ENCODE measurements around the gene KIAA1217.

KIAA1217 gene

DNA sequence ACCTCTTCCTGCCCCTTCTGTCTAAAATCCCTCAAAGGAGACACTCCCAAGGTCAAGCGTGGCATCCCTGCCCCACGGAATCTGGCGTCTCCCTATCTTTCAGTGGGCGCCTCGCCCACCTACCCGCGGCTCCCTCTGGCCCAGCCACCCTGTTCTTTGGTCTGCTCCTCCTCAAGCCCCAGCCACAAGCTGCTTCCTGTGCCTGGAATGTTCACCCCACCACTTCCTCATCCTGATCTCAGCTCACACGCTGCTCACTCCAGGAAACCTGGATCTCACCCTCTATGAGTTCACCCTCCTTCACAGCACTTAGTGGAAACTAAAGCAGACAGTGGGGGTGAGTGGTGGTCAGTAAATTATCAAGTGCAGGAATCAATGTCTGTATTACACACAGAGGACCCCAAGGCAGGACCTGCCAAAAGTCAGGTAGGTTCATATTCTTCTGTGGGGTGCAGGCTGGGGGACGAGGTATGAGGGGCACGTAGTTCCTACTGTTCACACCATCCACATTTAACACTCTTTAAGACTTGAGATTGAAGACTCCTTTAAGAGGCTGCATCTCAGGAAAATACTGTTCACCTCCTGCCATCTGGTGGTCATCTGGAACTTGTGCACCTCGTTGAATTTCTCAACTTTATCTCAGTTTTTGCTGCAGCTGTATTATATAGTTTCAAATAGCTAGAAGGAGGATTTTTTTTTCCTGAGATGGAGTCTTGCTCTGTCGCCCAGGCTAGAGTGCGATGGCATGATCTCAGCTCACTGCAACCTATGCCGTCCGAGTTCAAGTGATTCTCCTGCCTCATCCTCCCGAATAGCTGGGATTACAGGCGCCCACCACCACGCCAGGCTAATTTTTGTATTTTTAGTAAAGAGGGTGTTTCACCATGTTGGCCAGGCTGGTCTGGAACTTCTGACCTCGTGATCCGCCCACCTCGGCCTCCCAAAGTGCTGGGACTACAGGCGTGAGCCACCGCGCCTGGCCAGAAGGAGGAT, 348.1 kb downstream of the KIAA1217 start:
- peak; percentile 67 for DNase-seq

DNA sequence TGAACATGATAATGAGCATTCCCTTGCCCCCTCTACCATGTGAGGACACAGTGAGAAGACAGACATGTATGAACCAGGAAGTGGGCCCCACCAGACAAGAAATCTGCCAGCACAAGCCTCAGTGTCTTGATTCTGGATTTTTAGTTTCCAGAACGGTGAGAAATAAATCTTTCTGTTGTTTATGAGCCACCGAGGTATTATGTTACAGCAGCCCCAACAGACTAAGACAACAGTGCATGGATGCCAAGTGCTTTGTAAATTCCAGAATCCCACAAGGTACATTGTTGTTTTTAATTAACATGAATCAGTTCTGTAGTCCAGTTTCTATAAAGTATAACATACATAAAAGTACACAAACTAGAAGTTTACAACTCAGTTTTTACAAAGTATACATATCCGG, 352.5 kb downstream of the KIAA1217 start:
- no peak for DNase-seq

DNA sequence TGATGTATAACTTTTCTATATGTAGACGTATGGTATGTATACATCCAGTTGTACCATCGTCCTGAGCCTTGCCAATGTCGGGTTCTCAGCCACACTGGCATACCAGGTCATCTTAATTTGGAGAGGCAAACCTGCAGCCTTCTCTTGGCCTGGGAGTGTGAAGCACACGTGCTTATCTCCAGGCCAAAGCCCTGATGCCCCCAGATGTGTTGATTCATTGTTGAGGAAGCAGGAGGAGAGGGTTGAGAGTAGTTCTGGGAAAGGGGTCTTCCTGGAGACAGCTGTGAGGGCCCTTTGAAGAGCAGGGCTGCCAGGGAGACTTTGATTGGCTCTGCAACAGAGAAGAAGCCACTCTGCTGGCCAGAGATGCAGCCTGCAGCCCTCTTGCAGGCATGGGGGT, 359.1 kb downstream of the KIAA1217 start:
- no peak for DNase-seq

DNA sequence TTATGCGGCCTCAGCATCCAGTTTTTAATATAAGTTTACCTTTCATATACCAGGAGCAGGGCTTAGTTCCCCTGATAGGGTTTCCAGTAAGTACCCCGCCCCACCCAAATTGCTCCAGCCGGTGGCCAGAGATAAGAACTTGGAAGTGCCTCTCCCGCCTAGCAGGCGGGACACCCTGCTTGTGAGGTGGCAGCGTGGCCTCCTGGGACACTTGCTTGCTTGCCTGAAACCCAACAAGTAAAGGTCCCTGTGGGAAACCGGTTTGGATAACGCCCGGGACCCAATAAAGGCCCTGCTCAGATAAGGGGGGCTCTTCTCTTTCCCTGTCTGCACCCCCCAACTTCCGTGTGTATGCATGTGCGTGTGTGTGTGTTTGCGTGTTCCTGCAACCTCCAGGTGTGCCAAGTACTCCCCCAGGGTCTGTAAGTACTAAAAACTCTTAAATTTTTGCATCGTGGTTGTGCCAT, 360.4 kb downstream of the KIAA1217 start:
- no peak for DNase-seq

DNA sequence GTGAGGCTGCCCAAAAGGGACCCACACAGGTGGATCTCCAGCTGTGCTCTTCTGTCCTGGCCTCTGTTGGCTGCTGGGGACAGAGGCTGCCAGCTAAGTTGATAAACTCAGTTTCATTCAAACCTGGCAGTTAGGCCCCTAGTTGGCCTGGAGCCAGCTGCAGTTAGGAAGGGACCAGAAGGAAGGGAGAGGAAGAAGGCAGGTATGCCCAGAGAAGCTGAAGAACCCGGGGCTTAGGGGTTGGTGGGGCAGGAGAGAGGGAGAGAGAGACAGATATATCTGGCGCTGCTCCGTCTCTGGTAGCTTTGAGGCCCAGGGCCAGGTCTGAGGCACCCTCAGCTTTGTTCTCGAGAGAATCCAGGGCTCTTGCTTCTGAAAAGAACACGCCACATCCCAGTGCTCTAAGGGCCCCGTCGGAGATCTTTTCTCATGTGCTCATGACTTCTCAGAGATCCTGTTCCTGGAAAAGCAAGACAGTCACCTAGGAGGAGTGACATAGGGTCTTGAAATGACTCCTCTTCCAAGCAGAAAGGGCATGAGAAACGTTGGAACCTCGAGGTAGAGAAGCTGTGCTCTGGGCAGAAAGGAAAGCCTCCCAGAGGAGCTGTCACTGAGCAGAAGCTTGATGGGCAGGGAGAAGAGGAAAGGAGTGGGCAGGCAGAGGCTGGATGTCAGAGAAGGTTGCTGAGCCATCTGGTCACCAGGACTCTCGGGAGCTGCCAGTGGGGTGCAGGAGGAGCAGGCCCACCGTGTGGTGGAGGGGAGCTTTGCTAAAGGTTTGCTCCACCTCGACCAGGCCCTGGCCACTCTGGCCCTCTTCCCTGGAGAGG, 361.1 kb downstream of the KIAA1217 start:
- DNase-seq, result no peak

DNA sequence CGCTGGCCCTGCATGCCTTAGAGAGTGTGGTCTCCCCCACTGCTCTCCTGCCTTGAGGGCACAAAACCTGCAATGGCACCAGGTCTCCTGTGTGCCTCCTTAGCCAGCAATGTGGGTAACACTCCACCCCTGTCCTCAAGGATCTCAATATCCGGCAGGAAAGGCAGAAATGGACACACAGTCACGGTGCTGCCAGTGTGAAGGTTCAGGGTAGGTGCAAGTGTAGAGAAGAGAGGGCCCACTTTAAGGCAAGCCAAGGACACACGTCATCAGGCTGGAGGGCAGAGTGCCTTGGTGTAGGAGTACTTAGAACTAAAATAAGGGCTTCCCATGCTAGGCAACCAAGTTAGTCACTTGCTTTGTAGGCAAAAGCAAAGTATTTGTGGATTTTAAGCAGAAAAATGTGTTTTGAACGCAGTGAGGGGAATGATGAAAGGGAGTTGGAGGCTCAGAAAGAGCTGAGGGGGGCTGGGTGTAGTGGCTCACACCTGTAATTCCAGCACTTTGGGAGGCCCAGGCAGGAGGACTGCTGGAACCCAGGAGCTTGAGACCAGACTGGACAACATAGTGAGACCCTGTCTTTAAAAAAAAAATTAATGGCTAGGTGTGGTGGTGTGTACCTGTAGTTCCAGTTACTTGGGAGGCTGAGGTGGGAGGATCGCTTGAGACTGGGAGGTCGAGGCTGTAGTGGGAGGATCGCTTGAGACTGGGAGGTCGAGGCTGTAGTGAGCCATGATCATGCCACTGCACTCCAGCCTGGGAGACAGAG, 361.9 kb downstream of the KIAA1217 start:
- no peak for DNase-seq

DNA sequence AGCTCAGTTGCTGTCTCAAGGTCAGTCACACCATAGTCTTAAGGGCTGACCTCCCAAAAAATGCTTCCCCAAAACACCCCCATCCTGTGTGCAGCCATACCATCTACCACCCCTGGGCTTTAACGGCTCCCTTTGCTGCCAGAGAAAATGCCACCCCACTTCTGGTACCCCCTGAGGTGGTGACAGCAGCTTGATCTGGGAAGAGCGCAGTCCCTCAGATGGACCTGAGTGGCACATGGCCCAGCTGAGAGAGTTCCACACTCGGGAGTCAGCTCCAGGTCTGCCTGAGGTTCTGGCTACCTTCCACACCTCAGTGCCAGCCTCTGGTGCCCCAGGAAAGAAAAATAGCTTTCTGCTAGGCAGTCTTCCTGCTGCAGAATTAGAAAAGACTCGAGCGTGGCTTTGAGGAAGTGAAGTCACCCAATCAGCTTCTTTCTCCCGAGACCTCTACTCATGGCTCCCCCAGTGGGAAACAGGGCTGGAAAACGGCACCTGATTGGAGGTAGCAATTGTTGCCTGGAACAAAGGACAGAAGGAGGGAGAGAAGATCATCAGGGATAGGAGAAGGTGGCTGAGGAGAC, 363.0 kb downstream of the KIAA1217 start:
- DNase-seq, result no peak

DNA sequence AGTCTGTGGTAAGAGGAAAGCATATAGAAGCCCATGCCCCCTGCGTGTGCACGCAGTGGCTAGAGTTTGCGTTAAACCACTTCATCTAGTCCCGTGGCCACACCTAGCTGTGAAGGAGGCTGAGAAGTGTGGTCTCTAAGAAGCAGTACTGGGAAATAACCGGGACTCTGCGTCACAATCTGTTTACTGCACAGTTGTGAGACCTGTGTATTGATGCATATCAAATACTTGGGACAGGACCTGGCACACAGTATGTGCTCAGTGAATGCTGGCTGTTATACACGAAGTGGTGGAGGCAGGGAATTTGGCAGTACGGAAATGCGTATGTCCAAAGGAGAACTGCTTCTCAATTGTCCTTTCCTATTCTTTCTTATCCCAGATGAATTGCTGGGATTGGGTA, 365.2 kb downstream of the KIAA1217 start:
- no peak for DNase-seq

DNA sequence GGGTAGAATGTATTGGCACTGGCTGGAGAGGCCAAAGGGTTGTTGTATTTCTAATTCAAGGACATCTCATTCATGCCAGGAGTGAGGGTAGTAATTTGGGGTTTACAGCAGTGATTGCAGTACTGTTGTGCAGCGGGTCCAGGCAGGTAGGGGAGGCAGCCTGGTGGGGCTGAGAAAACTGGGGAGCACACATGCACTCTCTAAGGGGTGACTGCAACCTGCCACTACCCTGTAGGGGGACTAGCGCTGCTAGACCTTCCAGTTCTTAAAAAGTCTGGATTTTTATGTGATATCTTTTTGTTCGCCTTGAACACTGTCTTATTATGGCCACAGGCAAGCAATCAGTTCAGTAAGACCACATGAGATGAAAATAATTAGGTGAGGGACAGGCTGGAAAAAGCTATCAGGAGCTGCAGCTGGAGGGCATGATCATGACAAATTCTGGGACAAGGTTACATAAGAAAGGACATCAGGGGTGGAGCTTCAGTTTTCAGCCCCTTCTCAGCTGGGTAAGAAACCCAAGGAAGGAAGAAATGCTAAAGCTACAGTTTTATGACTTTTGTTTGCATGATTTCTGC, 365.7 kb downstream of the KIAA1217 start:
- no peak for DNase-seq

DNA sequence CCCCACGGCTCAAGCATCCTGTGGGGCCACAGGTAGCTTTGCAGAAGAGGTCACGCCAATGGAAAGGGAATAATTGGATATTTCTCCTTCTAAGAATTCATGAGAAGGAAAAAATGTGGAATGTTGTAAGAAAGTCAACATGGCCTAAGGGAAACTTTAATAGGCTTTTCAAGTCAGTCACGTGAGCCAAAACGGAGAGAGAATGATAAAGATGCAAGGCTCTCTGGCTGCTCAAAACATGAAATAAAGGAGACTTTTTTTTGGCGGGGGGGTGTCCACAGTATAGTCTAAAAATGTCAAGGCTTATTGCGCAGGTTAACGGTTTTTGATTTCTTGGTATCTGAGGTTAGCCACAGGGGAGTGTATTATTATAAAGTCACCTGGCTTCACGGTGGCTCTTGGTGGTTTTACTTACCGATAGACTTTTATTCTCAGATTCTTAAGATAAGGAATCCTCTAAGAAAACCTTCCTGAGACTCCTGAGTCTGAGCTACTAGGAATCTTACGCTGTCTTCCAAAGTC, 366.6 kb downstream of the KIAA1217 start:
- DNase-seq, result no peak

DNA sequence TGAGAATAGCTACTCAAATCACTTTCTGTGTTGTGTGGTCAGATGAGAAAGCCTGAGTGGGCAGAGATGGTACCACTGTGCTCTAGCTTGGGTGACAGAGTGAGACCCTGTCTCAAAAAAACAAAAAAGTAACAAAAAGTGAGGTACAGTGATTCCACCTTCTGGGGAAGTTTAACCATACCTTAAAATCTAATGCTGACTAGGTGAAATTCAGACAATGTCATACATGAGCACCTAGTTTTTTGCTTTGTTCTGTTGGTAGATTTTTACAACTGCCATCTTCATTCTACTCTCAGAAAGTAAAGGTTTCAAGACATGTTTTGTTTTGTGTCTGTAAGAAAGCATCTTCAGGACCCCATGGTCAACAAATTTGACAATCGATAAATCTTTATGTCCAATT, 370.5 kb downstream of the KIAA1217 start:
- no peak for DNase-seq

DNA sequence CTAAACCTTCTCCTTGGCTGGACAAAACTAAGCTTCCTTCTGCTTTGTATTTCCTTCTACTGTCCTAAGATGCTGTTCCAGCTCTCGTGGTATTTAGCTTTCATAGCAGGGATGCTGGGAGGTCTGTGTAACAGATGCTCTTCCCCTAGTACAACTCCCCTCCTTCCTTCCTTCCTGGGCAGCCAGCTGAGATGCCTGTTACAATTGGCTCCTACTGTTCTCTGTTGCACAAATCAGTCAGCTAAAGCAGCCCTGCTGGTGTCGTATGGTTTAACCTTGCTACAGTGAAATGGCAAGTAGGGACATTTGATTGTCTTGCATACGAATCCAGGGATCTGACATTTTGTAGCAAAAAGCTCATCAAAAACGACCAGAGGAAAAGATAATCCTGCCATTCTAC, 371.0 kb downstream of the KIAA1217 start:
- DNase-seq, result no peak

DNA sequence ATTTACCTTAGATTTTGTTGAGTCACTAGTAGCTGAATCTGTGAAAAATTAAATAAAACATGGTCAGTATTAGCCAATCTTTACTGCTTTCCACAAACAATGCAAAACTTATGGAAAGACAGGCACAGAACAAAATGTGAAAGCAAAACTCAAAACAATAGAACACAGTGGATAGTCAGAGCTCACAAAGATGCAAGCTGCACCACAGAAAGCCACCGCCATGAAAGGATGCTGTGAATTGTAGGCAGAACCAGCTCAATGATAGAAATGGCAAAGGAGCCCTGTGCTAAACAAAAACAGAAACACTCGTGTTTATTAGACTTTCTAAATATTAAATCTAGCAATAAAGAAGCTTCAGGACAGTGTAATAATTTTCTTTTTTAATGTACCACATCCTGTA, 380.3 kb downstream of the KIAA1217 start:
- DNase-seq, result no peak

DNA sequence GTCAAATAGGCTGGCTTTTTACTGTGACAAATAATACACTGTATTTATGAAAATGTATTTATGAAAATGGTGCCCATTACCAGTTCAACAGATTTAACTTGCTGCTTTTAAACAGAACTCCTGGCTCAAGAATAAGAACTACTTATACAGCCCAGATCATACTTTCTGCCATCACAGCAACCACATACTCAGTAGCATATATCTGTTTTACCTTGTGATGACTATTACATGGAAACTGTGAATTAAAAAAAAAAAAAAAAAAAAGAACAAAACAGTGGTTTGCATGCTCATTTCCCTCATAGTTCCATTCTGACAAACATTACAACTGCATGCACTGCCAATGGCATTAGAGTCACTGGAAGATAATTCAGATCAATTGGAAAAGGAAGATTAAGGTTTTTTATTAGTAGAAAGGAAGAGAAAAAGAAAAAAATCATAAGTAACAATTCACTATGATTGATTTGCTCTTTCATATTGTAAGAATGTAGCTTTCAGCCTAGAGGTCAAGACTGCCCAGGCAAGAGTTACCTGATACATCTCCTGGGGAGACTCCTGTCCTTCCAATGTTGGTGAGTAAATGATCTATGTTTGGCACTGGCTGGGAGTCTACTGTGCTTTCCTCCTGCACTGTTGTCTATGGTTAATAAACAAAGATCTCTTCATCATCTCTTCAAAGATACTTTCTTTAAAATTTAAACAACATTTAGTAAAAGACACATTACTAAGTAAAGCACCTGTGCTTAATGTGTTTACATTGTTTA, 381.9 kb downstream of the KIAA1217 start:
- no peak for DNase-seq

DNA sequence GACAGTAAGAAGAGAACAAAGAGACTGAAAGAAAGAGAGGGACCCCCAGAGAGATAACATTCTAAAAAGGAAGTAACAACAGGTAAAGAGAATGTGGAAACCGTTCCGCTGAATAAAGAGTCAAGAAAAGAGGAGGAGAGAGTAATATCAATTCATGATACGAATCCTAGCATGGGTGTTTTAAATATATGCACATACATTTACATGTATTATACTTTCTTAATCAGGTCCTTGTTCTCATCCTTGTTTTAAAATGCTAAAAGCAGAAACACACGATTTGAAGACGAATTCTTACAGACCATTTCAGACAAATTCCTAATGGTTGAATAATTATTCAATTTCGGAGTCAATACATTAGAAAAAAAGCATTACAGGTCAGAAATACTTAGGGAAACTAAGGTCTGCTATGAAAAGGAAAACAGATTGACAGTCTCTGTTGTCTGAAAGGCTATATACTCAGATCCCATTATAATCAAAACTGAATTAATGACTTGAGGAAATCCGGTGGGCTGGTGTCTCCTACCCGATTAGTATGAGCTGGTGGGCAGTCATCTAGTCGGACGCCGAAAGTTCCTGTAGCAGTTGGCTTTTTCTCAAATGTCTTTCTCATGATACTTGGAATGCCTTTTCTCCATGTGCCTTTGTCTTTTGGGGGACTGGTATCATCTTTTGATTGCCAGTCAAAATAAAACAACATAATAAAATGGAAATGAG, 387.4 kb downstream of the KIAA1217 start:
- DNase-seq, result no peak

DNA sequence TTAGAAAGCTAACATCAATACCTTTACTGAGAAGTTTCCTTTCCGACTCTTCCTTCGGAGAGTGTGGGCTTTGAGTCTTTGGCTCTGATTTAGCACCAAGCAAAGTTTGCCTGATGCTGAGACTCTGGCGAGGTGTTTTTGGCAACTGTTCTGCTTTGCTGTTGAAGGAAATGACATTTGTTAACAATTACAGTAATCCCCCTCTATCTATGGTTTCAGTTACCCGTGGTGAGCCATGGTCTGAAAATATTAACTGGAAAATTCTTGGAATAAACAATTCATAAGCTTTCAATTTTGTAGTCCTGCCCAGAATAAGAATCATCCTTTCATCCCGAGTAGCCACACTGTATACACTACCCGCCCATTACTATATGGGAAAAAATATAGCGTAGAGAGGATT, 388.5 kb downstream of the KIAA1217 start:
- peak; percentile 37 for DNase-seq
